ENCODE measurements around the gene NXNL2.
A peak's percentile ranks its signal among the peaks of the same experiment; 100 is the strongest.

Gene NXNL2

GRCh38 chr9:88577256-88578120, 42.5 kb downstream of the NXNL2 start:
- DNase-seq (ENCODE audit: low read depth): no peak
- TF ChIP-seq MAX (IDR thresholded peaks at IDR 0.05; ENCODE audit: low read depth, low read length) (no peak), CTCF (IDR thresholded peaks at IDR 0.05; ENCODE audit: low read depth, low read length) (no peak), POLR2A (IDR thresholded peaks at IDR 0.05; ENCODE audit: extremely low read depth, insufficient read length) (no peak), MYC (IDR thresholded peaks at IDR 0.05; ENCODE audit: low read depth, low read length) (no peak)

GRCh38 chr9:88578121-88579049, 43.4 kb downstream of the NXNL2 start:
- H3K4me3 ChIP-seq (ENCODE audit: low read depth, low read length): peak overlapping the region; percentile 6
- DNase-seq (ENCODE audit: low read depth): peak; percentile 73
- TF ChIP-seq POLR2A (IDR thresholded peaks at IDR 0.05; ENCODE audit: extremely low read depth, insufficient read length) (no peak), MYC (IDR thresholded peaks at IDR 0.05; ENCODE audit: low read depth, low read length) (no peak), CTCF (IDR thresholded peaks at IDR 0.05; ENCODE audit: low read depth, low read length) (peak; percentile 83), MAX (IDR thresholded peaks at IDR 0.05; ENCODE audit: low read depth, low read length) (peak; percentile 53; the same call in 1 of the 2 replicates)

More at GRCh38 chr9:88577256-88578120, 42.5 kb downstream of the NXNL2 start:
- H3K4me3 ChIP-seq (ENCODE audit: low read depth, low read length): no peak overlapping the region

GRCh38 chr9:88579050-88579715, 44.2 kb downstream of the NXNL2 start:
- TF ChIP-seq MYC (IDR thresholded peaks at IDR 0.05; ENCODE audit: low read depth, low read length) (no peak), CTCF (IDR thresholded peaks at IDR 0.05; ENCODE audit: low read depth, low read length) (no peak), MAX (IDR thresholded peaks at IDR 0.05; ENCODE audit: low read depth, low read length) (no peak), POLR2A (IDR thresholded peaks at IDR 0.05; ENCODE audit: extremely low read depth, insufficient read length) (no peak)
- no peak overlapping the region for H3K4me3 ChIP-seq (ENCODE audit: low read depth, low read length)
- DNase-seq (ENCODE audit: low read depth): no peak

GRCh38 chr9:88580961-88581360, 46.0 kb downstream of the NXNL2 start:
- H3K4me3 ChIP-seq (ENCODE audit: low read depth, low read length): no peak overlapping the region
- no peak for DNase-seq (ENCODE audit: low read depth)
- TF ChIP-seq MYC (IDR thresholded peaks at IDR 0.05; ENCODE audit: low read depth, low read length) (no peak), POLR2A (IDR thresholded peaks at IDR 0.05; ENCODE audit: extremely low read depth, insufficient read length) (no peak), CTCF (IDR thresholded peaks at IDR 0.05; ENCODE audit: low read depth, low read length) (no peak), MAX (IDR thresholded peaks at IDR 0.05; ENCODE audit: low read depth, low read length) (no peak)

GRCh38 chr9:88583901-88584596, 49.1 kb downstream of the NXNL2 start:
- TF ChIP-seq MYC (IDR thresholded peaks at IDR 0.05; ENCODE audit: low read depth, low read length) (no peak), CTCF (IDR thresholded peaks at IDR 0.05; ENCODE audit: low read depth, low read length) (no peak), MAX (IDR thresholded peaks at IDR 0.05; ENCODE audit: low read depth, low read length) (no peak), POLR2A (IDR thresholded peaks at IDR 0.05; ENCODE audit: extremely low read depth, insufficient read length) (no peak)
- no peak for DNase-seq (ENCODE audit: low read depth)
- H3K4me3 ChIP-seq (ENCODE audit: low read depth, low read length): no peak overlapping the region

Measured in NB4 (cell line).